ENCODE measurements around the gene ZNF821.

GRCh38 chr16:71863995-71864394 lies 20.0 kb downstream of the ZNF821 start:
- TF ChIP-seq CREB5 (CRISPR knock-in tag; IDR thresholded peaks at IDR 0.05; ENCODE audit: low read depth) (no peak), TOX (CRISPR knock-in tag; IDR thresholded peaks at IDR 0.05; ENCODE audit: borderline replicate concordance) (no peak), ZC3H10 (CRISPR knock-in tag; IDR thresholded peaks at IDR 0.05) (no peak), PATZ1 (CRISPR knock-in tag; IDR thresholded peaks at IDR 0.05; ENCODE audit: borderline replicate concordance) (no peak), RARB (CRISPR knock-in tag; IDR thresholded peaks at IDR 0.05) (no peak), SNAI2 (CRISPR knock-in tag; IDR thresholded peaks at IDR 0.05) (no peak), GLIS3 (CRISPR knock-in tag; IDR thresholded peaks at IDR 0.05) (no peak), CSRNP3 (CRISPR knock-in tag; IDR thresholded peaks at IDR 0.05) (no peak)
- TF ChIP-seq, protein P1, sequence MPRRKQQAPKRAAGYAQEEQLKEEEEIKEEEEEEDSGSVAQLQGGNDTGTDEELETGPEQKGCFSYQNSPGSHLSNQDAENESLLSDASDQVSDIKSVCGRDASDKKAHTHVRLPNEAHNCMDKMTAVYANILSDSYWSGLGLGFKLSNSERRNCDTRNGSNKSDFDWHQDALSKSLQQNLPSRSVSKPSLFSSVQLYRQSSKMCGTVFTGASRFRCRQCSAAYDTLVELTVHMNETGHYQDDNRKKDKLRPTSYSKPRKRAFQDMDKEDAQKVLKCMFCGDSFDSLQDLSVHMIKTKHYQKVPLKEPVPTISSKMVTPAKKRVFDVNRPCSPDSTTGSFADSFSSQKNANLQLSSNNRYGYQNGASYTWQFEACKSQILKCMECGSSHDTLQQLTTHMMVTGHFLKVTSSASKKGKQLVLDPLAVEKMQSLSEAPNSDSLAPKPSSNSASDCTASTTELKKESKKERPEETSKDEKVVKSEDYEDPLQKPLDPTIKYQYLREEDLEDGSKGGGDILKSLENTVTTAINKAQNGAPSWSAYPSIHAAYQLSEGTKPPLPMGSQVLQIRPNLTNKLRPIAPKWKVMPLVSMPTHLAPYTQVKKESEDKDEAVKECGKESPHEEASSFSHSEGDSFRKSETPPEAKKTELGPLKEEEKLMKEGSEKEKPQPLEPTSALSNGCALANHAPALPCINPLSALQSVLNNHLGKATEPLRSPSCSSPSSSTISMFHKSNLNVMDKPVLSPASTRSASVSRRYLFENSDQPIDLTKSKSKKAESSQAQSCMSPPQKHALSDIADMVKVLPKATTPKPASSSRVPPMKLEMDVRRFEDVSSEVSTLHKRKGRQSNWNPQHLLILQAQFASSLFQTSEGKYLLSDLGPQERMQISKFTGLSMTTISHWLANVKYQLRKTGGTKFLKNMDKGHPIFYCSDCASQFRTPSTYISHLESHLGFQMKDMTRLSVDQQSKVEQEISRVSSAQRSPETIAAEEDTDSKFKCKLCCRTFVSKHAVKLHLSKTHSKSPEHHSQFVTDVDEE (CRISPR knock-in tag; IDR thresholded peaks at IDR 0.05) = no peak

Measured in SK-N-SH treated with all-trans-retinoic acid at 6 μM for 48 hours (cell line).